Astrocyte of the cerebellum (primary cell): ENCODE data around the gene FBXW4.

Source experiments
- DNase-seq: peaks from one replicate; pipeline ENCODE4 v3.0.0-alpha.2; 2011; ENCODE audit warnings: low read depth
- H3K4me3 ChIP-seq: 2 replicates; pipeline ENCODE4 v1.5.1; 2011; ENCODE audit warnings: mild to moderate bottlenecking, low read depth, low read length, moderate library complexity
- CTCF ChIP-seq: IDR thresholded peaks from 2 replicates; pipeline ENCODE4 v1.5.1; 2012; ENCODE audit warnings: low read length, low read depth, moderate library complexity, mild to moderate bottlenecking; ENCODE audit errors: missing control alignments
- in situ Hi-C: cut with HindIII; loops from 2 replicates; pipeline ENCODE4 v1.10.0; 2017; ENCODE audit warnings: low sequenced_read_pairs

The FBXW4 gene

DNA sequence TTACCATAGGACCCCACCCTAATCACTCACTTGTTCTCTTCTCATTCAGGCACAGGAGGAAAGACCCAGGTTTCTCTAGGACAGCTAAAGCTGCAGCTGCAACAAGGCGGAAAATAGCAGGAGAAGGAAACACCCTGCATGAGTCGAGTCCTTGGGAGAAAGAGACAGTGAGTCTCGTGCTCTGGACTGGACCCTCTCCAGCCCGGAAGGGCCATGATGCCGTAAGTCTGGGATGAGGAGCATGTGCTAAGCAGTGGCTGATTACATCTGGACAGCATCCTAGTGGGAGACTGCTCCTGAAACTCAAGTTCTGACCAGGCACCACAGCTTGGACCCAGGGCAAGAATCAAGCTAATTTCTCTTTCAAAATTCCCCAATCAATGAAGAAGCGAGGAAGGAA, 39.4 kb downstream of the FBXW4 start:
- in situ Hi-C loops, result no loop called here
- TF ChIP-seq CTCF, result no peak
- no peak overlapping the region for H3K4me3 ChIP-seq
- no peak for DNase-seq

DNA sequence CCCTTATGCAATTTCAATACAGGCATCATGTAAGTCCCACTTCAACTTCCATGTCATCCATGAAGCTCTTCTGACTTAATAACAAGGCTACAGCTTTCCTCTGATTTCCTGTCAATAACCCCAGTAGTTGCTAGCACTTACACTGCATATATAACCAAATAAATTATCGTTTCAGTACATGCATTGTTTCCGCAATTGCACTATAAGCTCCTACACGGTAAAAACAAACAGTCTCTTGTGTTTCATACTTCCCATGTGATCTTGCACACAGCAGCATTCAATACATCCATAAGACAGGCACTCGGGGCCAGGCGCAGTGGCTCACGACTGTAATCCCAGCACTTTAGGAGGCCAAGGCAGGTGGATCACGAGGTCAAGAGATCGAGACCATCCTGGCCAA, 41.4 kb downstream of the FBXW4 start:
- TF ChIP-seq CTCF, result no peak
- H3K4me3 ChIP-seq, result no peak overlapping the region
- in situ Hi-C loops, result no loop called here
- no peak for DNase-seq

GRCh38 chr10:101651336-101651735, 43.6 kb downstream of the FBXW4 start:
- H3K4me3 ChIP-seq, result no peak overlapping the region
- TF ChIP-seq CTCF, result no peak
- in situ Hi-C loops, result no loop called here
- DNase-seq, result no peak

DNA sequence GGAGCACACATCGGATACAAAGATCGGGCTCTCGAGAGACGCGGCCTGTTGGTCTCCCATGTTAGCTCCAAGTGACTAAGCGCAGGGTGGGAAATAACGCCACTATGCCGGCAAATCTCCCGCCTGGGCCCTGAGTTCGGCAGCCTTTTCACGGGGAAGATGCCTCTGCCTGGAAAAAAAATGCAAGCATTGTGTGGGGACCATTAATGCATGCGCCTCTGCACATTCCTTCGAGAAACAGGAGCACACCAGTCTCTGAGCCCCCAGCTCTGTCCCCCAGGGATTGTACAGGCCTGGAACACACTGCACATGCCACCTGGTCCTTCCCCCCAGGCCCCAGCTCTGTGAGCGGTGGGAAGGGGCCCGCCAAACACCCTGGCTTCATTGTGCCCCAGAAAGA, 44.1 kb downstream of the FBXW4 start:
- DNase-seq, result no peak
- TF ChIP-seq CTCF, result no peak
- no peak overlapping the region for H3K4me3 ChIP-seq
- in situ Hi-C loops, result no loop called here

DNA sequence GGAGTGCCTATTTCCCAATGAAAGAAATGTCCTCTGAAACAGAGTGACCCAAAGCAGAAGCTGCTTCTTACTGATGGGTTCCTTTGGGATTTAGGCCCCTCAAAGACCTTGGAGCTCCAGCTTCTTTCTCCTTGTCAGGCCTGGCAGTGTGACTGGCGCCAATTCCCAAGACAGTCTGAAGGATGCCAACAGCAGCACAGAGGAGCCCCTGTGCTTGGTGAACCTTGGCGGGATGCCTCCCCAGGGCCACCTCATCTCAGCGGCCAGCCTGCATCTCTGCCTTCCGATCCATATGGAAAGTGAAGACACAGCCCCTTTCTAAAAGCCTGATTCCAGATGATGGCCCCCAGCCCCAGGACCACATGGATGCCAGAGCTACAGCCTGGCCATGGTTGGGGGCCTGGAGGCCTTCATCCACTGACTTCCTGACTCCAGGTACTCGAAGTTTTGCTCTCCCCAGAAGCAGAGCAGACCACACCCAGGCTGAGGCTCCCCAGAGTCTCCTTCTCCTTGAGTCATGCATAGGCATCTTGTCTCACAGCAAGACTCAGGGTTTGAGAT, 45.4 kb downstream of the FBXW4 start:
- no peak for TF ChIP-seq CTCF
- in situ Hi-C loops, result no loop called here
- DNase-seq, result no peak
- no peak overlapping the region for H3K4me3 ChIP-seq

DNA sequence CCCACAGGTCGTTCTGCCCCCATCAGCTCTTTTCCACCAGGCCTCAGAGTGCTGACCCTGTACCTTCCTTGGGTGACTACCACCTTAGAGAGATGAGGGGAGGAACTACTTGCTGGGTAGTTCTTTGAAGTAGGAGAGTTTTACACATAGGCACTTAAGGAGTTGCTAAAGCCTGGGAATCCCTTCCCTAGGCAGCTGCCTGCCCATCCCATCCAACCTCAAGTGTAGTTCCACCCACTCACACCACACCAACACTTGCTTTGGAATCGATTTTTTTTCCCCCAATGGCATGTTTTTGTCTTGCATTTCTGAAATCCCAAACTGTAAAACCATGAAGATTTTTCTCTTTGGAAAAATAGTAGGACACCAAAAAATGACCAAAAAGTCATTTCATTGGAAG, 47.7 kb downstream of the FBXW4 start:
- no peak for TF ChIP-seq CTCF
- in situ Hi-C loops, result no loop called here
- no peak for DNase-seq
- no peak overlapping the region for H3K4me3 ChIP-seq

GRCh38 chr10:101646364-101646763, 48.6 kb downstream of the FBXW4 start:
- H3K4me3 ChIP-seq, result no peak overlapping the region
- no peak for DNase-seq
- in situ Hi-C loops, result no loop called here
- TF ChIP-seq CTCF, result no peak
